IPS-NIHi11 (cell line): ENCODE results near the gene SVBP.
"Not testable (repeated sequence)": the region's sequence is repeated elsewhere in the genome, so short reads cannot be mapped to it uniquely, and the experiment has no call there.

ENCODE experiments used
- DNase-seq: peaks from one replicate; pipeline ENCODE4 v3.0.0; 2012; ENCODE audit warnings: mixed read lengths, low spot score

Gene SVBP

DNA sequence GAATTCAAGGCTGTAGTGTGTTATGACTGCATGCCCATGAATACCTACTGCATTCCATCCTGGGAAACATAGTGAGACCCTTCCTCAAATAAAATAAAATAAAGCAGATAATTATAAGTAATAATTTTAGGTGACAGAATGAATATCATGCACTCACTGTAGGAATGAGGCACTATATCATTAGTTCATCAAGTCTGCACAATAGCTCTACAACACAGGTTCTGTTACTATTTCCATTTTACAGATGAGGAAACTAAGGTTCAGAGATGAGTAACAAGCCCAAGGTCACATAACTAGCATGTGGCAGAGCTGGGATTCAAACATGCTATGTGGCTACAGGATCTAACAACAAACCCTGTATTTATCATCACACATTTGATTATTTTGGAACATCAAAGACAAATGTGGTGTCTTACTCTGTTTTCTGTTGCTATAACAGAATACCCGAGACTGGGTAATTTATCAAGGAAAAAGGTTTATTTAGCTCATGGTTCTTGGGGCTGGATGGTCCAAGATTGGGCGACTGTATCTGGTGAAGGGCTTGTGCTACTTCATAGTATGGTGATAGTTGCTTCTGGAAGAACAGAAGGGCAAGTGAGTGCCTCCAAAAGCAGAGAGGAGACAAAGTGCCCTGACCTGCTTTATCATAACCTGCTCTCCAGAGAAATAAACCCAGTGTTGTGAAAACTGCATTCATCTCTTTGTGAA is 24.4 kb upstream of the SVBP start:
- no peak for DNase-seq

DNA sequence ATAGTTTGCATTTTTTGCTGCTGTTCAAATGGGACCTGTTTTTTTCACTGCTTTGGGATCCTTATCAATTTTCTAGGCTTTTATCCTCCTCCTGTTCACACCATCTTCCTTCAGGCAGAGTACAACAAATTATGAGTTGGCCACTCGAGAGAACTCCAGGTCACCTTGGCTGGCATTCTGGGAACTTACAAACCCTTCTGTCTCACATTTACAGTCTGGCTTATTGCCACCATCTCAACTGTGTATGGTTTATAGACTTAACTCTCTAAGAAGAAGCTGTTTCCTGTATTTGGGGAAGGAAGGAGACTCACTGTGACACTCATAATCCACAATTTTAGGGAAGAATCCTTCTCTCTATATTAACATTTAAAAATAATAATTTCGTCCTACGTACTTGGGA is 23.8 kb upstream of the SVBP start:
- DNase-seq = no peak

DNA sequence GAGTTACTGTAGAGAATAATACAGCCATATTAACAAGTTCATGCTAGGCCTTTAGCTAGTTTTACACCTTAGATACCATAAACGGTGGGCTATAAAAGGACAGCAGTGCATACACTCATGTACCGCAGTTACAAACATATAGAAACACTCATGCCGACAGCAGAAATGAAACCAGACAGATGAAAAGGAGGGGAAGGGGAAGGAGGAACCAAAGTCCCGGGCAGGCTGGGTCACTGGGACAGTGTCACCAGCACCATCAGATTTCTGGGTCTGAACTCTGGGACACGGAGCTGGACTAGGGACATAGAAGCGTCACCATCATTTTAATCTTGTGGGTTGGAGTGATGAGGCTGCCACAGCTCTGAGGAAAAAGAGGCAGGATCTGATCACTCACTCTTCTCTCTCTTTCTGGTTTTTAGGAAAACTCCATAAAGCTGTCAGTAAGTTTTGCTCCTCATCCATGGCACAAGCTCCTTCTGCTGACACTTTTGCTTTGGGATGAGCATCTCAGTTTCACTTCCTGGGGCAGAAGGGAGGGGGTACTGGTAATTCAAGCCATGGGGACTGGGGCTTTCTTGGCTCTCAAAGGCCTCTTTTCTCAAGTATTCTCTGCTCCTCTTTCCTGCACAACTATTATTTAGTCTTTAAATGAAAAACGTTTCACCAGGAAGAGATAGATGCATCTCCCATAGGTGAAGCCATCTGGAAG is 21.4 kb upstream of the SVBP start:
- DNase-seq = no peak

DNA sequence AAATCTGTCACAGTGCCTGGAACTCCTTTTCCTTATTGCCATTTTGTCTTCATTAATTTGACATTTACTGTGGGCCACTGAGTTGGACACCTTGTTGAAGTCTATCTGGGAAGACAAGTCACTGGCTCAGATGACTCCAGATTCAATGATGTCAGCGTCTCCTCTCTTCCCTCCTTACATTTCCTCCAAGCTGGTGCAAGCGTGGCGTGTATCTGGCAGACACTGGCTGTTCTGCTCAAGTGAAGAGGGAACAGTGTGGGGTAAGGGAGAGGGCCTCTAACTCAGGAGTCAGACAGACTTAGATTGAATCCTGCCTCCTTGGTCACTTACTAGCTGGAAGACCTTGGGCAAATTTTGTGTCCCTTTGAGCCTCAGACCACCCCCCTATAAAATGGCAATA is 20.5 kb upstream of the SVBP start:
- no peak for DNase-seq

DNA sequence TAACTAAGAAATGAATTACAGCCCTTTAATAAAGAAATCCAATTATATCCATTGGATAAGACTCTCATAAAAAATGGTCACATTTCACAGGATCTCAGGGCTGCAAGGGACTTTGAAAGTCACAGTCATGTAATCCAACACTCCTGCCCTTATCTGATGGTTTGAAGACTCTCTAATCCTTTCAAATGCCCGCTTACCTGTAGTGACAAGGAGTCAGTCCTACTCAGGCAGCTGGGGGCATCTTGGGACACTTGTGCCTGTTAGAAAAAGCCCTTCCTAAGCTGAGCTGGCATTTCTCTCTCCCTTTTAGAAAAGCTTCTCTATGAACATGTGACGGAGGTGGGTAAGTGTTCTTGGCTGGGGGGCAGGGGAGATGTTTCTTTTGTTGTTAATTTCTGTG is 18.2 kb upstream of the SVBP start:
- DNase-seq = no peak

DNA sequence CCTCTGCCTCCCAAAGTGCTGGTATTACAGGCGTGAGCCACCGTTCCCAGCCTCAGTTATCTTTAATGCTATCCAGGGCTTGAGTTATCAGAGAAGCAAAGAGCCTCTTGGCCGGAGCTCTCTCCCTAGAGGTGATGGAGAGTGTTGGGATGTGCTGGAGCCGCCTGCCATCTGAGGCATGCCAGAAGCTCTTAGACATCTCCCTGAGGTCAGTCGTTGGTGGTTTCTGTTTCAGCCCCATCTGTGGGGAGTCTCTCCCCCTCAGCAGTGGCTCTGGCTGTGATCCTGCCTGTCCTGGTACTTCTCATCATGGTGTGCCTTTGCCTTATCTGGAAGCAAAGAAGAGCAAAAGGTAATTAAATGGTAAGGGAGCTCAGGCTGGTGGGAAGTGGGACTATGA is 17.6 kb upstream of the SVBP start:
- no peak for DNase-seq

DNA sequence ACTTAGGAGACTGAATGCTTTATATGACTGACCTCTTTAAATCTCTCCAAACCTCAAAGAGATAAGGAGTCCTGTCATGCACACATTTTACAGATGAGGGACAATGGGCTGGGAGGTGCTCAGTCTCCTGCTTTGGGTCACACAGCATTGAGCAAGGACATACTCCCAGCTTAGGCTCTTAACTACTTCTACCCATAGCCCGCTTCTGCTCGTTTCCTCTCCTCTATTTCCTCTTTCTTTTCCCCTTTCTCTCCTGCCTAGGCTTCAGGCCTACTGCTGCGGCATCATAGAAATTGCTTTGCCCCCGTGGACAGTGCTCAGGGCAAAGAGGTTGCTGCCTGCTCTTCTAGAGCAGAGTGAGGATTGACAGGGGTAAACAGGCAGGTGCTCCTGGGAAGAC is 16.8 kb upstream of the SVBP start:
- DNase-seq = no peak

DNA sequence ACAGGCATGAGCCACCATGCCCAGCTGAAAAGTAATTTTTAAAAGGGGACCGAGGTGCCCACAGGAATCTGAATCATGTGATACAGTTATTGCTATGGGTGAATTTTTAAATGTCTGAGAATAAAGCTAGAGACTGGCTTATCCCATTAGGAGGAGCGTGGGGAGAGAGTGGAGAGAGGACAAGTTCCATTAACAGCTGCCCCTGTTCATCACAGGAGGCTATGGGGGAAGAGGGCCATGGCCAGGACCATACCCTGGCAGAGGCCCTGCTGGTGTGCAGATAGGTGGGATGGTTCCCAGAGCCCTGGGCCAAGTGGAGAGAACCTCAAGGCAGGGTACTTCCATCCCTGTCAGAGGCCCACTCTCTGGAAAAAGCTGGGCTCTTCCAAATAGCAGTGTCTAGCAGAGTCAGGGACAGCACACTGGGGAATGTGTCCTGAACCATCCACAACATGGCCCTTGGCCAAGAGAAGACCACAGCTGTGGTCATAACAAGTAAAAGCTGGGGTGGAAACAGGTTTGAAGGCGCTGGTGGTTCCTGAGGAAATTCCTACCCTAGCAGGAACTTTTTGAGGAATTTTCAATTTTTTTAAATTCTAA is 15.5 kb upstream of the SVBP start:
- DNase-seq = no peak

DNA sequence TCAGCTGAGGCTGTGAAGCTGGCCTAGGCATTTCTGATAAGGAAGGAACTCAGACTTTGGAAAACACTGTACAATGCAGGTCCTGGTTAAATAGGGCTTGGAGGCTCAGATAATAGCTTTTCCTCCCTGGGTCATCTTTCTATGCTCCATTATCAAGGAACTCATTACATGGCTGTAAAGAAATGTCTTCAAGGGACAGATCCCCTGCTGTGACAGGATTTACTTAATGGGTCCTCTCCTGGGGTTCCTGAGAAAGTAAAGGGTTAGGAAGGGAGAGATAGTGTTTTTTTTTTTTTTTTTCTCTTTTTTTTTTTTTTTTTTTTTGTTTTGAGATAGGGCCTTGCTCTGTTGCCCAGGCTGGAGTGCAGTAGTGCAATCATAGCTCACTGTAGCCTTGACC is 14.1 kb upstream of the SVBP start:
- no peak for DNase-seq

DNA sequence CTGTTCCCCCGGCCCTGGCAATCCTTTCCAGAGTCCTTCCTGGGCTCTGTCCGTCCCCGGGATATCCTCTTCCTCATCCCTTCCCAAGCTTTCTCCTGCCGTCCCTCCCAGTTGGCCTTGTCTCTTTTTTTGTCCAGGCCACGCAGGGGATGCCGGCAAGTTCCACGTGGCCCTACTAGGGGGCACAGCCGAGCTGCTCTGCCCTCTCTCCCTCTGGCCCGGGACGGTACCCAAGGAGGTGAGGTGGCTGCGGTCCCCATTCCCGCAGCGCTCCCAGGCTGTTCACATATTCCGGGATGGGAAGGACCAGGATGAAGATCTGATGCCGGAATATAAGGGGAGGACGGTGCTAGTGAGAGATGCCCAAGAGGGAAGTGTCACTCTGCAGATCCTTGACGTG is 13.4 kb upstream of the SVBP start:
- peak; percentile 24 for DNase-seq

DNA sequence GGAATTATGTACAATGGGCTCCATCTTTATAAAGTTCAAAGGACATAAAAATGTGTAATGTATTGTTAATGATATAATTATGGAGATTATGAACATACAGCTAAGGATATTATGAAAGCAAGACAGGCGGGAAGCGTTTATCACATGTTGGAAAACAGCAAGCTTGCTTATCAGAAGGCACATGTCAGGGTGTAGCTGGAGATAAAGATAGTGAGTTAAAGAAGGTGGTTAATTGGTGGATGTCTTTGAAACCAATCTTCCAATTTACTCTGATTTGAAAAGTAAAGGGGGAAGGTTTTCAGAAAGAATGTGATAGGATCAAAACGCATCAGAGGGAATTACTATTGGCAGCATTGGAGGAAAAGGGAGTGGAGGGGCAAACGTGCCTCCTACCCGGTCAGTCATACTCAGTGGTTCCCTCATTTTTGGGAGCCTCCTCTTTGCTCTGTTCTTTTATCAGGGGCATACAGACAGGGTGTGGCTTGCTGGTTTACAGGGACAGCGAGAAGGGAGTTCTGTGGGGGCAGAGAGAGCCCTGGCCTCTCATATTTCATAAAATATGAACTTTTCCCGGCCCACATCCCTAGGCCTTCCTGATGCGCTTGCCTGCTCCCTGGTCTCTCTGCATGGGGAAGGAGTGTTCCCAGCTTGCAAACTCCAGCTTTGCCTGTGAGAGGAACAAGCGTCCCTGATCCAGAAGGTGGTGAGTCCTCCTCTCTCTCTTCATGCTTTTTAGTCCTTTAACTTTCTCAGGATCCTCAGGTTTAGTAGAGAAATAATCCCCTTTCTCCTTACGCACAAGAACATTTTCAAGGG is 8.0 kb upstream of the SVBP start:
- DNase-seq = no peak

DNA sequence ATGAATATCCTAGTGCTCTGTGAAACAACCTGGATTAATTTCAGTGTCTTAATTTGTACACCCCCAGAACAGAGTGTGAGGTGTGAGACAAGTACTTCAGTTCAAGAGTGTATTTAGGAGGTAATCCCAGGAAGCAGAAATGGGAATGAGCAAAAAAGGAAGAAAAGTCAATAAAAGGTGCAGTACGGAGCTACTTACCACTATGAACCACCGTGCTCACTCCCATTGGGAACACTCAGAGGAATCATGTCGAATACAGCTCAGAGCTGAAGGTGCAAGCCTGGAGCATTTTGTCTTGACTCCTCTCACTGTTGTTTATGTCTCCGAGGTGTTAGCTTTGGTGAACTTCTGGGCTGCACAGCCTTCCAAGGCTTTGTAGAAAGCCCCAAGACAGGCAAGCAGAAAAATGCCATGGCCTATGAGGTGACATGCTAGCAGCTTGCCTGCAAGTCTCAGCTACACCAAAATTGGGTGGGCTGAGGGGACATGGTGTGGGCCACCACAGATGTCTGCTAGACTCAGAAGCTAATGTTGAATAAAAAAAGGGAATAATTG is 7.4 kb upstream of the SVBP start:
- no peak for DNase-seq

DNA sequence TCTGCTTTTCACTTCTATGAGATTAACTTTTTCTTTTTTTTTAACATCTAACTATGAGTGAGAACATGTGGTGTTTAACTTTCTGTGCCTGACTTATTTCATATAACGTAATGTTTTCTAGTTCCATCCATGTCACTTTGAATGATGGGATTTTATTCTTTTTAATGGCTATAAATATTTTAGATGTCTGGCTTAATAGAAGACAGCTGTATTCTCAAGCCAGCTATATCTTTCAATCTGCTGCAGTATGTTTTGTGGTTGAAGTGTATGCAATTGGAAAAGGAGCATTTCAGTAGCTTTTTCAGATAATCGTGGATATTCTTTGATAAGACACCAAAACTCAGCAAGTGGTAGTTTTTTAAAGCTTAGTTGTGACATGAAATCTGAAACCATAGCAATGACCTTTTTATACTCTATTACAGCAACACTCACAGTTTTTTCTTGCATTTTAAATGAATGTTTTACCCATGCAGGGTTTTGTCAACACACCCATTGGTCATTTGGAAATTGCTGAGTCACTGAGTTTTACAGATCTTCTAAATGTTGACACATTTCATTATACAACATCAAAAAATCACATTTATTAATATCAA is 5.7 kb upstream of the SVBP start:
- DNase-seq = no peak

DNA sequence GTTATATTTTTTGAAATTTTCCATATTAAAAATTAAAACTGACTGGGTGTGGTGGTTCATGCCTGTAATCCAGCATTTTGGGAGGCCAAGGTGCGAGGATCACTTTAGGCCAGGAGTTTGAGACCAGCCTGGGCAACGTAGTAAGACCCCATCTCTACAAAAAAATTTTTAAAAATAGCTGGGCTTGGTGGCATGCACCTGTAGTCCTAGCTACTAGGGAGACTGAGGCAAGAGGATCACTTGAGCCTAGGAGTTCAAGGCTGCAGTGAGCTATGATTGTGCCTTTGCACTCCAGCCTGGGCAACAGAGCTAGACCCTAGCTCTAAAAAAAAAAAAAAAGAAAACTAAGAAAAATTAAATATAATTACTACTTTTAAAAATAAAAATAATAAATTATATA is 4.5 kb upstream of the SVBP start:
- DNase-seq = no peak

DNA sequence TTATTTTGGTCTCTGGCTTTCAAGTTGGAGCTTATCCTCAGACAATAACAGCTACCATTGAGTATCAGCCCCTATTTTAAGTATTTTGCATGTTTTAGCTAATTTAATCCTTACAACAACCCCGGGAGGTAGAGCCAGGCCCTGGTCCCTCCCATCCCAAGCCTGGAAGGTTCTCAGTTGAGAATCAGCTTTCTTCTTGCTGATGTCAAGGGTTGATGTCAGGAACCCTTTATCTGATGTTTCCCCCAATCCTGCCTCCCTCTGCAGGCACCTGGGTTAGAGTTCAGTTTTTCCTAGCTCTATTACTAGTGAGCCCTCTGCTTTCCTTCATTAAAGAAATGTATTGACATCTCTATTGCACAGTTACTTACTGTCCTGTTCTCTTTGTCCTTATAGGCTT is 3.6 kb upstream of the SVBP start:
- DNase-seq = no peak

DNA sequence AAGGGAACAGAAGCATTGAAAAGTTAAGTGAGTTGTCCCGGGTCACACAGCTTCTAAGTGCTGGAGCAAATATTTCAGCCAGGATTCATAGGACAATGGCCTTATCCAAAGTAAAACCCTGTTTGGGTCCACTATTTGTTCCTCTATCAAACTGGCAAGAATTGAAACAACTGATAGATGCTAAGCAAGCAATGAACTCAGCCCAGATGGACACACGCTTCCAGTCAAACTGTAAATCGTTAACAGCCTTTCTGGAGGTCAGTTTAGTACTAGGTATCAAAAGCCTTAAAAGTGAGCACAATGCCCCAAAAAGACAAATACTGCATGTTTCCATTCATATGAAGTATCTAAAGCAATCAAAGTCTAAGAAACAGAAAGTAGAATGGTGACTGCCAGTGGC is 779 bp upstream of the SVBP start:
- no peak for DNase-seq

DNA sequence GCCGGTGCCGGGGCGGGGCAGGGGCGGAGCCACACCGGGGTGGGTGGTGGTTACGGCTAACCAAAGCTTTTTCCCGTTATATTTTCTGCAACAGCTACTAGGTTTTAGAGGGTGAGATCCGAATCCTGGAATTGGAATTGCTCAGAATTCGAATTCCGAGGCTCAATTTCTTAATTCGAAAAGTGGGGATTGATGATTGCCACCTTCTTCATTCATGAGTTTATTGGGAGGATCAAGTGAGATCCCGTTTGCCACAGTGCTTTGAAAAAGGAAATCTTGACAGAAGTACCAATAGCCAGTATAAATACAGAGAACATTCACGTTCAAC is 207 bp upstream of the SVBP start:
- no peak for DNase-seq

DNA sequence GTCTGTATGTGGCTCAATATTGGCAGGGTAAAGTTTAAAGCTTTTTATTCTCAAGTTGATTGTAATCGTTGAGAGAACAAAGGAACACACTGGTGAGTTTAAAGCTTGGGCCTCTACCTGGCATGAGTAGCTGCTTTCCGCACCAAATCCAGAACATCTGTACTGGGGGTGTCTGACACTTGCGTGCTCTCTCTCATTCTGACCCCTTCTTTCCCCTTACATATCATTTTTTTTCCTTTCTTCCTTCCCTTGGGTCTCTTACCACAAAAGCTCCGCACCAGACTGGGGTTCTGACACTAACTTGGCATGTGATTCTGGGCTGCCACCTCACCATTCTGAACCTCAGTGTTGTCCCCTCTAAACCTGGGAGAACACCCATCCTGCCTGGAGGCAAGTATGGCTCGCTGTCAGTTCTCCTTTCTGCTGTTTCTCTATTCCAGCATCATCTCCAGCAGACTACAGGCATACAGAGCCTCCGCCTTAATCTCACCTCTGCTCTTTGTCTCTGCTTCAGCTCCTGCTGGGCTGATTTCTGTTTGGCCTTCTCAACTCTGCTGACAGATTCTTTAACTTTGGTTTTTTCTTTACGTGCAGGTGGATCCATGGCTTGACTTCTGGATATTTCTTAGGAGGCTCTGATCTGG is 1.1 kb downstream of the SVBP start:
- DNase-seq = no peak

DNA sequence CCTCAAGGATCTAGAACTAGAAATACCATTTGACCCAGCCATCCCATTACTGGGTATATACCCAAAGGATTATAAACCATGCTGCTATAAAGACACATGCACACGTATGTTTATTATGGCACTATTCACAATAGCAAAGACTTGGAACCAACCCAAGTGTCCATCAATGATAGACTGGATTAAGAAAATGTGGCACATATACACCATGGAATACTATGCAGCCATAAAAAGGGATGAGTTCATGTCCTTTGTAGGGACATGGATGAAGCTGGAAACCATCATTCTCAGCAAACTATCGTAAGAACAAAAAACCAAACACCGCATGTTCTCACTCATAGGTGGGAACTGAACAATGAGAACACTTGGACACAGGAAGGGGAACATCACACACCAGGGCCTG is 2.4 kb downstream of the SVBP start:
- not testable (repeated sequence) for DNase-seq

DNA sequence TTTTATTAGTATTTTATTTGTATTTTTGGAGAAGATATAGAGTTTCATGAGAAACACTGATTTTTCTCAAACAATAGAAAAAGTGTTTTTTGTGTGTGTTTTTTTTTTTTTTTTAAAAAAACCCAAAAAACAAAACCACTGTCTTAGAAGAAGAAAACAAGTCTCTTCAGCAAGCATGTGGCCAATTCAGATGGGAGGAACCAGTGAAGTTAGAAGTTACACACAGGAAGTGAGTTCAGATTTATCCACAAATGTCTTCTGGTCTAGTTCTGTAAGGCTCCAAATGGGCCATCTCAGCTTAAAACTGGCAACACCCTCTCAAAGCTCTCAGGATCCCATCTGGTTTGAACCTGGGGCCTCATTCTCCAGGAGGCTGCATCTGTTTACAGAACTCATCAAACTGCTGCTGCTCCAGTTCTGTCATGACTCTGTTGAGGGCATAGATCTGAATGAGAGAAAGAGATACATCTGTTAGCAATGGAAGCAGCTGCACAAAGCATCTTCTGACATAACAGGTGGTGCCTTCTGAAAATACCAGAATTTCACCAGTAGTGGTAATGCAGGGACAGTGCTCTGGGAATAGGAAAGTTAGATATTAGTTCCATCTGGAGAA is 10.0 kb downstream of the SVBP start:
- no peak for DNase-seq

DNA sequence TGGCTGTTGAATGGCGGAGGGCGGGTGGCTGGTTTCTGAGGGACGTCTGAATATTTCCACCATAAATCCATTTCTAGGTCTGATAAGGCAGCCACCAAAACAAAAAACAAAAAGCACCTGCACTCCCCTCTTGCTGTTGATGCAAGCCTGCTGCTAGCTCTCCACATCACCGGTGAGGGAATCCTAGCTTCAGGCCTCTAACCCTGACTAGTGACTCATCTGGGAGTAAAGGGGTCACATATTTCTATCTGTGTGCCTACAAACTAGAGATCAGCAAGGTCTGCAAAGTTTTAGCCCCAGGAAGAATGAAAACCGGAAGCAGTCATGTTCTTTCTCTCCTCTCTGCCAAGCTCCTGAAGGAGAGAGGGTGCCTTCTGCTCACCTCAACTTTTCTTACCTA is 10.6 kb downstream of the SVBP start:
- no peak for DNase-seq
